ENCODE results near the gene PMM1. TPM values are rescaled to one million over a fixed set of nuclear protein-coding genes. Genes with fewer than 3 reads are reported as not detected.

The PMM1 gene
- total and polyA plus RNA-seq, 4 donors: 18.5 to 67.3 (median 42.3) TPM

- Histone ChIP-seq H3K4me1 (ENCODE audit: control insufficient read depth, insufficient read depth, low read length) (peaks cover 54% of the 10 kb centered on the region), H3K27ac (ENCODE audit: low read depth, low read length) (peak within 1 kb of the TSS; percentile 97), H3K4me3 (ENCODE audit: low read depth, low read length) (peak within 1 kb of the TSS; percentile 93), H3K36me3 (ENCODE audit: control insufficient read depth, insufficient read depth, low read length) (peaks cover 15% of the 10 kb centered on the region), H3K9me3 (ENCODE audit: control insufficient read depth, insufficient read depth, low read length) (no peaks in the 10 kb centered on the region), H3K27me3 (ENCODE audit: control insufficient read depth, insufficient read depth, low read length) (no peaks in the 10 kb centered on the region)
- WGBS (ENCODE audit: insufficient coverage): under 1% methylated on average over 80 of the region's 80 CpGs
- DNase-seq (ENCODE audit: low read depth in 4 of 6, low spot score in 6 of 6): peak; percentile 94 to 99 (median 97)
Measured at GRCh38 chr22:41543854-41544670, 45.6 kb downstream of the PMM1 start, which contains the start of gene POLR3H. Gene POLR3H (minus strand): TSS chr22:41544470. CDS start chr22:41544101, 369 bp downstream.

GRCh38 chr22:41542224-41542623 lies 47.4 kb downstream of the PMM1 start:
- no peaks in the 10 kb centered on the region for H3K9me3 ChIP-seq (ENCODE audit: control insufficient read depth, insufficient read depth, low read length)
- 98% methylated on average over 4 of the region's 4 CpGs for WGBS (ENCODE audit: insufficient coverage)
- no peak for DNase-seq (ENCODE audit: low read depth in 4 of 6, low spot score in 6 of 6)
- peaks cover 23% of the 10 kb centered on the region for H3K36me3 ChIP-seq (ENCODE audit: control insufficient read depth, insufficient read depth, low read length)
- H3K4me1 ChIP-seq (ENCODE audit: control insufficient read depth, insufficient read depth, low read length): peaks cover 71% of the 10 kb centered on the region
- no peak overlapping the region for H3K4me3 ChIP-seq (ENCODE audit: low read depth, low read length)
- H3K27me3 ChIP-seq (ENCODE audit: control insufficient read depth, insufficient read depth, low read length): no peaks in the 10 kb centered on the region
- H3K27ac ChIP-seq (ENCODE audit: low read depth, low read length): no peak overlapping the region

- H3K27ac ChIP-seq (ENCODE audit: low read depth, low read length): no peak overlapping the region
Measured at GRCh38 chr22:41541484-41541883, 48.2 kb downstream of the PMM1 start.

GRCh38 chr22:41540365-41540764 lies 49.3 kb downstream of the PMM1 start:
- Histone ChIP-seq H3K27me3 (ENCODE audit: control insufficient read depth, insufficient read depth, low read length) (no peaks in the 10 kb centered on the region), H3K27ac (ENCODE audit: low read depth, low read length) (peak overlapping the region; percentile 85), H3K4me3 (ENCODE audit: low read depth, low read length) (no peak overlapping the region), H3K9me3 (ENCODE audit: control insufficient read depth, insufficient read depth, low read length) (no peaks in the 10 kb centered on the region), H3K4me1 (ENCODE audit: control insufficient read depth, insufficient read depth, low read length) (peaks cover 73% of the 10 kb centered on the region), H3K36me3 (ENCODE audit: control insufficient read depth, insufficient read depth, low read length) (peaks cover 32% of the 10 kb centered on the region)
- no peak for DNase-seq (ENCODE audit: low read depth in 4 of 6, low spot score in 6 of 6)
- 100% methylated on average over 4 of the region's 7 CpGs for WGBS (ENCODE audit: insufficient coverage)

More at GRCh38 chr22:41541484-41541883, 48.2 kb downstream of the PMM1 start:
- H3K4me1 ChIP-seq (ENCODE audit: control insufficient read depth, insufficient read depth, low read length): peaks cover 76% of the 10 kb centered on the region
- peaks cover 27% of the 10 kb centered on the region for H3K36me3 ChIP-seq (ENCODE audit: control insufficient read depth, insufficient read depth, low read length)
- H3K27me3 ChIP-seq (ENCODE audit: control insufficient read depth, insufficient read depth, low read length): no peaks in the 10 kb centered on the region
- 84% methylated on average over 3 of the region's 3 CpGs for WGBS (ENCODE audit: insufficient coverage)
- H3K9me3 ChIP-seq (ENCODE audit: control insufficient read depth, insufficient read depth, low read length): no peaks in the 10 kb centered on the region
- DNase-seq (ENCODE audit: low read depth in 4 of 6, low spot score in 6 of 6): no peak
- no peak overlapping the region for H3K4me3 ChIP-seq (ENCODE audit: low read depth, low read length)

- no peak for DNase-seq (ENCODE audit: low read depth in 4 of 6, low spot score in 6 of 6)
- no peaks in the 10 kb centered on the region for H3K27me3 ChIP-seq (ENCODE audit: control insufficient read depth, insufficient read depth, low read length)
- peak overlapping the region; percentile 85 for H3K27ac ChIP-seq (ENCODE audit: low read depth, low read length)
- peaks cover 32% of the 10 kb centered on the region for H3K36me3 ChIP-seq (ENCODE audit: control insufficient read depth, insufficient read depth, low read length)
- H3K4me3 ChIP-seq (ENCODE audit: low read depth, low read length): no peak overlapping the region
- 74% methylated on average over 3 of the region's 3 CpGs for WGBS (ENCODE audit: insufficient coverage)
- no peaks in the 10 kb centered on the region for H3K9me3 ChIP-seq (ENCODE audit: control insufficient read depth, insufficient read depth, low read length)
- peaks cover 68% of the 10 kb centered on the region for H3K4me1 ChIP-seq (ENCODE audit: control insufficient read depth, insufficient read depth, low read length)
Measured at GRCh38 chr22:41540006-41540315, 49.7 kb downstream of the PMM1 start.

- 61% methylated on average over 12 of the region's 13 CpGs for WGBS (ENCODE audit: insufficient coverage)
- no peak for DNase-seq (ENCODE audit: low read depth in 4 of 6, low spot score in 6 of 6)
- no peaks in the 10 kb centered on the region for H3K27me3 ChIP-seq (ENCODE audit: control insufficient read depth, insufficient read depth, low read length)
- H3K27ac ChIP-seq (ENCODE audit: low read depth, low read length): peak overlapping the region; percentile 85
- H3K4me3 ChIP-seq (ENCODE audit: low read depth, low read length): no peak overlapping the region
- peaks cover 34% of the 10 kb centered on the region for H3K36me3 ChIP-seq (ENCODE audit: control insufficient read depth, insufficient read depth, low read length)
- H3K4me1 ChIP-seq (ENCODE audit: control insufficient read depth, insufficient read depth, low read length): peaks cover 67% of the 10 kb centered on the region
- H3K9me3 ChIP-seq (ENCODE audit: control insufficient read depth, insufficient read depth, low read length): no peaks in the 10 kb centered on the region
Measured at GRCh38 chr22:41539146-41540005, 50.3 kb downstream of the PMM1 start.

- peak in 5 of 6 donors; percentile 52 to 92 (median 79) for DNase-seq (ENCODE audit: low read depth in 4 of 6, low spot score in 6 of 6)
- H3K27ac ChIP-seq (ENCODE audit: low read depth, low read length): peak overlapping the region; percentile 85
- WGBS (ENCODE audit: insufficient coverage): 38% methylated on average over 8 of the region's 8 CpGs
Measured at GRCh38 chr22:41538583-41538982, 51.1 kb downstream of the PMM1 start.

GRCh38 chr22:41537203-41537602 lies 52.4 kb downstream of the PMM1 start:
- Histone ChIP-seq H3K4me3 (ENCODE audit: low read depth, low read length) (no peak overlapping the region), H3K9me3 (ENCODE audit: control insufficient read depth, insufficient read depth, low read length) (no peaks in the 10 kb centered on the region), H3K27me3 (ENCODE audit: control insufficient read depth, insufficient read depth, low read length) (no peaks in the 10 kb centered on the region), H3K4me1 (ENCODE audit: control insufficient read depth, insufficient read depth, low read length) (peaks cover 67% of the 10 kb centered on the region), H3K36me3 (ENCODE audit: control insufficient read depth, insufficient read depth, low read length) (peaks cover 55% of the 10 kb centered on the region), H3K27ac (ENCODE audit: low read depth, low read length) (no peak overlapping the region)
- 75% methylated on average over 1 of the region's 3 CpGs for WGBS (ENCODE audit: insufficient coverage)
- no peak for DNase-seq (ENCODE audit: low read depth in 4 of 6, low spot score in 6 of 6)

More at GRCh38 chr22:41538583-41538982, 51.1 kb downstream of the PMM1 start:
- Histone ChIP-seq H3K27me3 (ENCODE audit: control insufficient read depth, insufficient read depth, low read length) (no peaks in the 10 kb centered on the region), H3K4me1 (ENCODE audit: control insufficient read depth, insufficient read depth, low read length) (peaks cover 70% of the 10 kb centered on the region), H3K9me3 (ENCODE audit: control insufficient read depth, insufficient read depth, low read length) (no peaks in the 10 kb centered on the region), H3K4me3 (ENCODE audit: low read depth, low read length) (no peak overlapping the region), H3K36me3 (ENCODE audit: control insufficient read depth, insufficient read depth, low read length) (peaks cover 41% of the 10 kb centered on the region)

GRCh38 chr22:41535244-41535643 lies 54.4 kb downstream of the PMM1 start:
- peak in 1 of 6 donors; percentile 28 for DNase-seq (ENCODE audit: low read depth in 4 of 6, low spot score in 6 of 6)
- 100% methylated on average over 2 of the region's 5 CpGs for WGBS (ENCODE audit: insufficient coverage)
- Histone ChIP-seq H3K36me3 (ENCODE audit: control insufficient read depth, insufficient read depth, low read length) (peaks cover 72% of the 10 kb centered on the region), H3K27me3 (ENCODE audit: control insufficient read depth, insufficient read depth, low read length) (no peaks in the 10 kb centered on the region), H3K4me1 (ENCODE audit: control insufficient read depth, insufficient read depth, low read length) (peaks cover 55% of the 10 kb centered on the region), H3K9me3 (ENCODE audit: control insufficient read depth, insufficient read depth, low read length) (no peaks in the 10 kb centered on the region), H3K4me3 (ENCODE audit: low read depth, low read length) (no peak overlapping the region), H3K27ac (ENCODE audit: low read depth, low read length) (no peak overlapping the region)
